GM11168 (cell line): ENCODE data around the gene CTAG1B.
"Not testable (repeated sequence)": the region's sequence is repeated elsewhere in the genome, so short reads cannot be mapped to it uniquely, and the experiment has no call there.

Experiments used
- in situ Hi-C: fragments of 300-500 bp; cut with MboI; formaldehyde crosslinking; loops from one replicate; pipeline ENCODE4 v1.12.0; 2022; ENCODE audit warnings: low sequenced_read_pairs; ENCODE audit not compliant: unreplicated experiment

The CTAG1B gene

GRCh38 chrX:154619182-154619581, at the start of gene CTAG1B:
CTAG1B (minus strand) TSS chrX:154619282; CDS start chrX:154619218, 64 bp downstream.
- in situ Hi-C loops = not testable (repeated sequence)

- in situ Hi-C loops = no loop called here
Observed at GRCh38 chrX:154661899-154662298, 42.8 kb upstream of the CTAG1B start.

DNA sequence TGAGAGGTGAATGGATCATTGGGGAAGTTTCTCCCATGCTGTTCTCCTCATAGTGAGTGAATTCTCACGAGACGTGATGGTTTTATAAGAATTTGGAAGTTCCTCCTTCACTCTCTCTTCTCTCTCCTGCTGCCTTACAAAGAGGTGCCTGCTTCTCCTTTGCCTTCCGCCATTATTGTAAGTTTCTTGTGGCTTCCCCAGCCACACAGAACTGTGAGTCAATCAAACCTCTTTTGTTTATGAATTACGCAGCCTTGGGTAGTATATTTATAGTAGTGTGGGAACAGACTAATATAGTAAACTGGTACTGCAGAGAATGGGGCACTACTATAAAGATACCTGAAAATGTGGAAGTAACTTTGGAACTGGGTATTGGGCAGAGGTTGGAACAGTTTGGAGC, 42.1 kb upstream of the CTAG1B start:
- in situ Hi-C loops = no loop called here

DNA sequence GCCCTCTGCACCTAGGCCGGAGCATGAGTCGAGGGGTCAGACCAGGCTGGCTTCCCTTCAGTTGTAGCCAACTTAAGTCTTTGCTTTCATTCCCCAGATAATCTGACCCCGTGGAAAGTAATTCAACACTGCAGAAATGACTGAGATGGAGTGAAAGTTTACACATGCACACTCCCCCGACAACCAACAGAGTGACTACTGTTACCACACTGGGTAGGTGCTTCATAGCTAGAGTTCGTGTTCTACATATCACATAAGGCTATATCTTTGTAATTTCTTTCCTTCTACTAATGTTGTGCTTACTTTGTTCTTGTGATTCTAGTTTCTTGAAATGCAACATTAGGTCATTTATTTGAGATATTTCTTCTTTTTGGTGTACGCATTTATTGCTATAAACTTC, 41.5 kb upstream of the CTAG1B start:
- in situ Hi-C loops = no loop called here

- in situ Hi-C loops = no loop called here
Observed at GRCh38 chrX:154658957-154659356, 39.9 kb upstream of the CTAG1B start.

DNA sequence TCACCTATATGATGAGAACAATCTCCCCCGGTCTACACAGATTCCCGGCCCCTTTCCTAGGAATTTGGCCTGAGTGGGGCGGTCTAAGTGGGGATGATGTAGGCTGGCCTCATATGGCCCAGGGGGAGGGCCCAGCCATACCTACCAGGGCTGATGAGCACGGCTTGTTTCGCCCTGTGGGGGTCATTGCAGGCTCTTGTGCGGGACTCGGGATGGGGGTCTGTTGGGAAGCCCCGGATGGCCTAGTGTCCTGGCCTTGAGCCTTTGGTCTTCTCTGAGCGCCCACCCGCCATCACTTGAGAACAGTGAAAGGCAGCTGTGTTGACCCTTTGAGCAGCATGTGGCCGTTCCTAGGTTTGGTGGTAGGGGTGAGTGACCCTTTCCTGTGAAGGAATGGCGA, 39.1 kb upstream of the CTAG1B start:
- in situ Hi-C loops = no loop called here

DNA sequence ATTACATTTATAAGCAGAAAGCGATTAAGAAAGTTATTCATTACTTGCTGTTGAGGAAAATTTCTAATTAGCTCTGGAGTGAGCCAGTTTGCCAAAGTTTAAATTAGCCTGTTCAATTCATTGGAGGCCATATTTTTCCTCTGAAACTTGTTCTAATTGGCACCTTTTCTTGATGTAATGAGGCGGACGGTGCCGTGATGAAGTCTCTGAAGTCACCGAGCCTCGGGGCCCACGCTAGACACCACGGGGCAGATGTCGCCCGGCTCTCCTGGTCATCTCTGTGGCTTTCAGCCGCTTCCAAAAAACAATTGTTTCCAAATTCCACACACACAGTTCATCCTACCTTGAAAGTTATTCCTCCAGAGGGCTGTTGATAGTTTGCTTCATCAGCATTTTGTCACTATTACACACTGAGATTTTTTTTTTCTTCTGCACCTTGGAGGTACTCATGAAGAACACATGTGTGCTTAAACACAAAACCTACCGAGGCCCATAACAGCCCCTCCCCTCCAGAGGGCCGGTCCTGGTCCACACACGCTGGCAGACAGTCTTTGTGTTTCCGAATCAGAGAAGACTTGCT, 38.2 kb upstream of the CTAG1B start:
- in situ Hi-C loops = no loop called here

DNA sequence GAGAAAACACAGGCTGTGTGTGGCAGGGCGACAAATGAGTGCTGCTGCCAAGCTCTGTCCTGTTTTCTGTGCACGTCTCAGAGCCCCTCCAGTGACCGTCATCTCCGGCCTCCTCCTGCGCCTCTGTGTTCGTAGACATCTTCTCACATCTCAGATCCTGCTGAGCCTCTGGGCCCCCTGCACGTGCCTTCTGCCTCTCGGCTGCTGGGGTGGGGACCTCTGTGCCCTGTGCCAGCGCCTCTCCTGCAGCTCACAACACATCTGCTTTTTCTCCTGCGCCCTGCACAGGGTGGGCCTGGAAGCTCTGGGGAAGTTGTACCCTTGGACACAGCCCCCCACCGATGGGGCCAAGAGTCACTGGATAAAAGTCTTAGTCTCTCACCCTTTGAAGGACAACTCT, 36.7 kb upstream of the CTAG1B start:
- in situ Hi-C loops = no loop called here

DNA sequence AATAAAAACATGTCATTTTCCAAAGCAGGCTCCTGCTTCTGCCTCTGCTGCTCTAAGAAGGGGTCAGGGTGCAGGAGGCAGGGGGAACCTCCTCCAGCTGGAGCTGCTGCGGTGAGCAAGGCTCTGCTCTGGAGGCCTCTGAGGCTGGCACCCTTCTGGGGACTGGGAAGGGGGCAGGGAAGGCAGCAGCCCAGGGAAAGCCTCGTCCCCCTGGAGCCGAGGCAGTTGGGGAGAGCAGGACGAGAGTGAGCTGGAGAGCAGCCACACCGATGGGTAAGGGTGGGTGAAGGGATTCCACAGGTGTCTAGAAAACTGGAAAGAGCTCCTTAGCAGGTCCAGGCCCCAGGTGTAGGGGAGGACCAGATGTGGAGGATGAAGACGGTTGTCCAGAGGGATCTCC, 36.3 kb upstream of the CTAG1B start:
- in situ Hi-C loops = no loop called here

GRCh38 chrX:154654925-154655324, 35.8 kb upstream of the CTAG1B start:
- in situ Hi-C loops = no loop called here

GRCh38 chrX:154654372-154654771, 35.3 kb upstream of the CTAG1B start:
- in situ Hi-C loops = no loop called here

DNA sequence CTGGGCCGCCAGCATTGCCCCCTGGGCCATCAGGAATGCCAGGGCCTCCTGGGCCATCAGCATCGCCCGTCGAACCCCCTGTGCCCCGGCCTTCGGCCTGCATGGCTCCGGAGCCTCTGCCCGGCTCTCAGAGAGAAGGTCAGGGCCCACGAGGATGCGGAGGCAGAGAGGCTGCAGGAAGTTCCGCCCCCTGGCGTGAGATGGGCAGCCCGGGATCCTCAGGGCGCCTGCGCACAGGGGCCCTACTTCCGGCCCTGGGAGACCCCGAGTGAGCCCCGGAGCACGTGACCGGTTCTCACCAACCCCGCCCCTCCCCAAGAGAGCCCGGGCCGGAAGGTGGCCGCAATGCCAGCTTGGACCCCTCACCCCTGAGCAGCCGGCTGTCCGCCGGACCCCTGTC, 34.3 kb upstream of the CTAG1B start, which contains the start of gene CTAG2:
Gene CTAG2, minus strand, starts transcription at position 167 of the 400 bp plus-strand sequence. Its CDS starts 64 bp downstream, at position 103.
- in situ Hi-C loops = not testable (repeated sequence)

GRCh38 chrX:154653048-154653401, 33.9 kb upstream of the CTAG1B start:
- in situ Hi-C loops = no loop called here

DNA sequence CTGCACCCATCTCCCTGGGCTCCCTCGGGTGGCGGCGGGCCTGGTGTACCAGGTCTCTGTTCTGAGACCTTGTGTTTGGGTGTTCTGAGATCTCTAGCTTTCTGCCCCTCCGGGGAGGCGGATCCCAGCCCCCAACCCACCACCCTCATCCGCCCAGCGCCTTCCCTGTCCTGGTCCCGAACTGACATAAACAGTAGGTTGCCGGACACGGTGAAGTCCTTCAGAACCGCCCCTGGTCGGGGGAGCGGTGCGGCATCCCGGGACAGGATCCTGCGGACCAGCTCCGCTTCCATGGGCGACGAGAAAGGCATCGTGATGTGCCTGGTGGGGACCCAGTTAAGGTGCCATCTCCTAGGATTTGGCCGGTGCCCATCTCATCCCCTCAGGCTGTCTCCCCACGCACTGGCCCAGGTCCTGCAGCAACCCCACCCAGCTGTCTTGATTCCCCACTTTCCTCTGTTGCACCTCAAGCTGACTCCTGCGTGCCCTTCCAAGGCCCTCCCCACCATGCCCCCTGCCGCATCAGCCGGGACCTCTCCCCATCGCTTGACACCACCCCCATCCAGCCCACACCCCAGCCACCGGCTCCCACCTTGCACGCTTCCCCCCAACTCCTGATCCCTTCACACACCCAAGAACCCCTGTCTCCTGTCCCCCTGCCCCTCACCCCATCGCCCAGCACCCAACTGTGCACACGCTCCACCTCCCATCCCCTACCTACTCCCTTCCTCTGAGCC, 33.4 kb upstream of the CTAG1B start:
- in situ Hi-C loops = no loop called here

DNA sequence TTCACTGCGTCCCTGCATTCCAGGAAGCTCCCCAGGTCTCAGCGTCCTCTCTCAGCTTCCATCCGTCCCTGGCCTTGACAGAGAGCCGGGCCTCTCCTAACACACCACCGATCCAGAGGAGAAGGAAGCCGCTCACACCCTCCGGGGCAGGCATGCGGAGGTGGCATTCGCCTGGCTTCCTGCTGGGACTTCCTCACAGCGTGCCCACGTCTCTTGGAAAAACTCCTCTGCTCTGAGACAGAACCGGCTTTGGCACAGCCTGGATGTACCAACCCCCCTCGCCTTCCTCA, 31.1 kb upstream of the CTAG1B start:
- in situ Hi-C loops = no loop called here

GRCh38 chrX:154649503-154650220, 30.6 kb upstream of the CTAG1B start:
- in situ Hi-C loops = no loop called here

- in situ Hi-C loops = no loop called here
Observed at GRCh38 chrX:154648931-154649330, 29.8 kb upstream of the CTAG1B start.

GRCh38 chrX:154645745-154646378, 26.8 kb upstream of the CTAG1B start:
- in situ Hi-C loops = not testable (repeated sequence)

DNA sequence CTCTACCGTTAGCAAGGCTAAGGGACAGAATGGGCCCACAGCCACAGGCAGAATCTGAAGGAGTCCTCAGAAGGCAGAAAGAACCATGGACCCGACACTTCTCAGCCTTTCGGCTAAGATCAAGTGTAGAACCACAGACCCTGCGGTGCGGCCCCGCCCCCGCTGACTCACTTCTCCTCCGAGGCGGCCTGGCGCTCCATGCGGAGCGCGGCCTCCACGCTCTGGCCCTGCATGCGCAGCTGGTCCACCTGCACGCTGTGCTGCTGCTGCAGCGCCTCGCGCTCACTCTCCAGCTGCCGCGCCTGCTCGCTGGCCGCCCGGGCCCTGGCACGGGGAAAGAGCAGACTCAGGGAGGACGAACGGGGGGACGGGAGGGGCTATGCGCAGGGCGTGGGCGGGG, 24.6 kb upstream of the CTAG1B start:
- in situ Hi-C loops = not testable (repeated sequence)

DNA sequence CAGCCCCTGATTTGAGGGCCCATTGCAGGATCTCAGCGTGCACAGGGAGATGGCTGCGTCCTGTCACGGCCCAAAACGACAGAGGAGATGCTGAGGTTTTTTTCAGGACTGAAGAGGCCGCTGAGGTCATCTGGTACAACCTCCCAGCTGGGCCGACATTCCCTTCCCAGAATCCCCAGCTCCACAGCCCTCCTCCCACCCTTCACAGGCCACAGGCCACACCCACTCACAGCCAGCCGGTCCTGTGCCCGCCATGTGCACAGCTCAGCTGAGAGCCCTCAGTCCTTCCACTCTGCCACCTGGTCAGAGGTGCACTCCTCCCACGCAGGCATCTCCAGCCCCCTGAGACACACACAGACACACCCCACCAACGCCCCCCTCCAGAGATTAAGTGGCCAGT, 22.7 kb upstream of the CTAG1B start:
- in situ Hi-C loops = not testable (repeated sequence)

DNA sequence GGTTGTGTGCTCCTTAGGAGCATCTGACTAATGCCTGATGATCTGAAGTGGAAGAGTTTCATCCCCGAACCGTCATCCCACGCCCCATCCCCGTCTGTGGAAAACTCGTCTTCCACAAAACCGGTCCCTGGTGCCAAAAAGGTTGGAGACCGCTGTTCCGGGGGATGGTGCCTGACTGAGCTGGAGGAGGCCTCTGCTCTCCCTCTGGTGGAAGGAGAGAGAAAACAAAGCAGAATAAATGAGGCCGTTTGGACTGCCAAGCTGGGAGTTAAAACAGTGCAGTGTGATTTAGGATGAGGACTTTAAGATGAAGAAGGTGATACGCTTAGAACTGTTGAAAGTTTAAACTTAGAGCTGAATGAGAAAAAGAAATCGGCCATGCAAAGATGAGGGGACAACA, 14.6 kb upstream of the CTAG1B start:
- in situ Hi-C loops = not testable (repeated sequence)
